Fibroblast of lung (primary cell): ENCODE data around the gene GRM4.

Experiments used
- CTCF ChIP-seq, 2 donors: IDR thresholded peaks in 1 of 2; conservative IDR thresholded peaks in 1 of 2; 1 replicate in 1 of 2; 2 replicates in 1 of 2; pipeline ENCODE4 v1.5.1; 2011 to 2012; ENCODE audit warnings: low read length in 2 of 2, control low read depth in 1 of 2, inconsistent platforms in 1 of 2, low read depth in 1 of 2, mild to moderate bottlenecking in 1 of 2
- EZH2 ChIP-seq: IDR thresholded peaks from 2 replicates; pipeline ENCODE4 v1.5.1; 2012; ENCODE audit warnings: low read length, control low read depth, mild to moderate bottlenecking; ENCODE audit errors: missing control alignments

- TF ChIP-seq CTCF (conservative IDR thresholded peaks at IDR 0.05 in 1 of 2, IDR thresholded peaks at IDR 0.05 in 1 of 2; ENCODE audit: low read depth in 1 of 2, low read length in 2 of 2) = no peak
- TF ChIP-seq EZH2 = no peak
Observed at GRCh38 chr6:34082864-34083626, 62.8 kb downstream of the GRM4 start.
